LHCN-M2 (cell line): ENCODE measurements around the gene C6orf141. TPM values are rescaled to one million over a fixed set of nuclear protein-coding genes. Genes with fewer than 3 reads are reported as not detected.
A peak's percentile ranks its signal among the peaks of the same experiment; 100 is the strongest.

Experiments
- DNase-seq: peaks from one replicate; pipeline ENCODE4 v3.0.0-alpha.2; 2012; ENCODE audit warnings: low read depth
- total RNA-seq: library from RNA; depleted of rRNA; stranded (reverse); fragments of >200 nt; gene quantifications from 2 replicates; pipeline ENCODE4 v1.2.3, GENCODE V29; 2014

The C6orf141 gene
- total RNA-seq, 1 experiment from 2014 or later: 4.5 TPM

DNA sequence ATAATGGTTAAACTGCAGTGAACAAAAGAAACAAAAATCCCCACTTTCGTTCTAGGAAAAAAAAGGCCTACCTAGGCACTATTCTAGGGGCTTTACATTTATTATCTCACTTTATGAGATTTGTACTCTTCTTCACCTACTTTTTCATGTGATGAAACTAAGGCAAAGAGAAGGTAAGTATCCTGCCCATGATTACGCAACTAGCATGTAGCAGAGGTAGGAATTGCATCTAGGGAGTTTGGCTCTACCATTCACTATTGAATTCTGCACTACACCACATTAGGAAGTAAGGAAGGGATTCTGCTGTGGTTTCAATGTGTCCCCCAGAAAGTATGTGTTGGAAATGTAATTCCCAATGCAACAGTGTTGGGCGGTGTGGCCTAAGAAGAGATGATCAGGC is 11.4 kb upstream of the C6orf141 start:
- no peak for DNase-seq

DNA sequence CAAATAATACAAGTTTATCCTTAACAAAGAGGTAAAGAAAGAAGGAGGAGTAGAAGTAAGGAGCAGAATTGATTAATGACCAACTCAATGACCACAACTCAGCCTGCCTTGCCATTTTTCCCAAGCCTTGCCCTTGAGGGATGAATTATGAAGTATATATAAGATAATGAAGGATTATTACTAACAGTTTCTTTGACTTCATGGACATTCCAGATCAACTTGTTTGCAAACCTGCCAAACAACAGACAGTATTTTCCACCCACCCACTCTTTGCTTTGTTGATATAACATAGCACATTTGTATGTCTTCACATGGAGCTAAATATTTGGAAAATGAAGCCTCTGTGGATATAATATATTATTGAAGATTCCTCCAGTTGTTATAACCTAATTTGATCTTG is 9.9 kb upstream of the C6orf141 start:
- DNase-seq: no peak

GRCh38 chr6:49541210-49541724 is 9.2 kb upstream of the C6orf141 start:
- DNase-seq: peak; percentile 90

- DNase-seq: peak; percentile 26
Observed at GRCh38 chr6:49541936-49542335, 8.5 kb upstream of the C6orf141 start.

DNA sequence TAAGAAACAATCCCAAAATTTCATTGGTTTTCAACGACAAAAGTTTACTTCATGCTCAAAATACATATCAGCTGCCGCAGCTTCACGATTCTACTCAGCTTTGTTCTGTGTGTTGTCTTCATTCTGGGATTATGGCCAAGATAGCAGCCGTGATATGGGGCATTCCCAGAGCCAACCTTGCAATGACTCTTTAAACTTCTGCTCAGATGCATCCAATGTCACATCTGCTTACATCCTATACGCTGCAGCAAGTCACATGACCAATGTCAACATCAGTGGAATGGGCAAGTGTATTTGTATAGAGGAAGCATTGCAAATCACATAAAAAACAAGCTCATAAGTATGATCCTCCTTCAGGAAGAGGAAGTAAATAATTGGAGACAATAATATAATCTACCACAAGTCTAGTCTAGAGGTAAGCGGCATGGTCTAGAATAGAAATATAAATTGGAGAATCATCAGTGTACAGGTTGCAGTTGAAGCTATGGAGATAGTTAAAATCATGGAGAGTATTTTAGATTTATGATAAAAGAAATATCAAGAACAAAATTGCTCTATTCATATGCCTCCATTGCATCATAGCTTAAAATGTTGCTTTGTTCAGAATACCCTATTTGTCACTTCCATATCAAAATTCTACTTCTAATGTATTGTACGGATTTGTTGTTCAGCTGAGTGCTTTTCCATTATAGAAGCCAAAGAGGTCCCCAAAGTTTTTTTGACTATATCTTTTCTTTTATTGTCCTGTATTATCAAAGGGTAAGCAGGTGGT is 7.2 kb upstream of the C6orf141 start:
- DNase-seq: peak; percentile 19

DNA sequence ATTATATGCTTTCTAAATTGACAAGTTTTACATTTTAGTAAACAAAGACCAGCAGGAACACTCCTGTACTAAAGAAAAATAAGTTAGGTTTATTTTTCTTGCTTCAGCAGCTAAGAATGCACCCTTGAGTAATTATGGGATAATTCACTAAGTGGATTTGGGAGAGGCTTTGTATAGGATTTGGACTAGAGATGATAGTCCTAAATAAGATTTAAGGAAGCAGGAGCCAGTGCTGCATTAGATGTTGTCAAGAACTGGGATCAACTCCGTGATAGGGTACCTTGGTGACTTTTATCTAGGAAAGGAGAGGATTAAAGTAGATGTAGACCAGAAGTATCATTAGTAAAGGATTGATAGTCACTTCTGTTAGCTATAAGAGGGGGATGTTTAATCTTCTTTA is 4.1 kb upstream of the C6orf141 start:
- DNase-seq: no peak

DNA sequence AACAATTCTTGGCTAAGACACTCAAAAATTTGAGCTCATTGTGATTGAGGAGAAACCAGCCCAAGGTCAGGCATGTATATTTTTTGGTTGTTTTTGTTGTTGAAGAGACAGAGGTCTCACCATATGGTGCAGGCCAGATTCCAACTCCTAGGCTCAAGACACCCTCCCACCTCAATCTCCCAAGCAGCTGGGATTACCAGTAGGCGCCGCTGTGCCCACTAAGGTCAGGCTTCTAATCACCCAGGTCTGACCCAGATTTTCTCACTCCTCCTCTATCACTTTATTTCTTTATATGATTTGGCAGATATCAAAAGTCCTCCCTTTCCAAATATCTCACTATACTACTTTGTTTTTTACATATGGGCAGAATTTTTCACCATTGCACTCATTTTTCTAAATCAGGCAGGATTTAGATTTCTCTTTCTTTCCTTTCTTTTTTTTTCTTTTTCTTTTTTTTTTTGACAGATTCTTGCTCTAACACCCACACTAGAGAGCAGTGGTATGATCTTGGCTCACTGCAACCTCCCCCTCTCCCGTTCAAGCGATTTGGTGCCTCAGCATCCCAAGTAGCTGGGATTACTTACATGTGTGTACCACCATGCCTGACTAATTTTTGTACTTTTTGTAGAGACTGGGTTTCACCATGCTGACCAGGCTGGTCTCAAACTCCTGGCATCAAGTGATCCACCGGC is 1.7 kb upstream of the C6orf141 start:
- DNase-seq: no peak

DNA sequence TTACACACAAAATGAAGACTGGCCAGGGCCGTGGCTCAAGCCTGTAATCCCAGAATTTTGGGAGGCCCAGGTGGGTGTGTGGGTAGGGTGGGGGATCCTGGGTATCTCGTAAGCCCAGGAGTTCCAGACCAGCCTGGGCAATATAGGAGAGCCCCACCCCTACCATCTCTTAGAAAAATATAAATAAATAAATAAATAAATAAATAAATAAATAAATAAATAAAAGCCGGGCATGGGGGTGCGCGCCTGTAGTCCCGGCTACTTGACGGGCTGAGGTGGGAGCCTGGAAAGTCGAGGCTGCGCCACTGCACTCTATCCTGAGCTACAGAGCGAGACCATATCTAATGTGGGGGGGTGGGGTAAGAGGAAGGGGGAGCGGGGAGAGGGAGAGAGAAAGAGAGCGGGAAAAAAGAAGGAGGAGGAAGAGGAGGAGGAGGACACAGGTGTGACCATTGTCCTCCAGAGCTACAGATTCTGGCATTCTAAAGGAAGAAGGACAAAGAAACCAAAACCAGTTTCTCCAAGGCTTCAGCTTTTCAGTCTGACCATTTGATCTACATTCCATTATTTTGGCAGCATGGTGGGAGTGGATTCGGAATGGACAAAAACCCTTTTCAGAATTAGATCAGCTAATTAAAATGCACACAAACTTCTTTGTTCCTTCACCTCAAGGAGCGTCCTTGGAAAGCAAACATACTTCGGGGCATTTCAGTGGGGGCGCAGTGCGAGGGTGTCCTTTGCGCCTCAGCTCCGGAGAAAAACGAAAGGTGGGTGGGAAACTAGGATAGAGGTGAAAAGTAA is 577 bp upstream of the C6orf141 start:
- no peak for DNase-seq

GRCh38 chr6:49551078-49551865 is 804 bp downstream of the C6orf141 start:
- DNase-seq: peak; percentile 16

GRCh38 chr6:49551866-49552129 is 1.3 kb downstream of the C6orf141 start:
- no peak for DNase-seq

DNA sequence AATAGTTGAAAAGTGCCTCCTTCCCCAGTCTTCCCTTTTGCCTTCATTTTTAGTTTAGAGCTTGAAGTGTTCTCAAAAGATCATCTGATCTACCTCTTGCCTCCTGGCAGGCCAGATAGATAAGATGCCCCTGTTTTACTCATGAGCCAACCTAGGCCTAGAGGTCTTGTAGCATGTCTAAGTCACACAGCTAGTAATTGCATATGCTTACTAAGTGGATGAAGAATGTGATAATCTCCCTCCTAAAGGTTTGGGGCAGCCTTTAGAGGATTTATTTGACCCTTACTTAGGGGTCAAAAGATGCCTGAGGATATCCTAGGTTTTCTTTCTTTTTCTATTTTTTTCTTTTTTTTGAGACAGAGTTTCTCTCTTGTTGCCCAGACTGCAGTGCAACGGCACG is 2.1 kb downstream of the C6orf141 start:
- no peak for DNase-seq

- DNase-seq: peak; percentile 63
Observed at GRCh38 chr6:49553384-49553783, 2.9 kb downstream of the C6orf141 start.

- no peak for DNase-seq
Observed at GRCh38 chr6:49555951-49556350, 5.5 kb downstream of the C6orf141 start.

DNA sequence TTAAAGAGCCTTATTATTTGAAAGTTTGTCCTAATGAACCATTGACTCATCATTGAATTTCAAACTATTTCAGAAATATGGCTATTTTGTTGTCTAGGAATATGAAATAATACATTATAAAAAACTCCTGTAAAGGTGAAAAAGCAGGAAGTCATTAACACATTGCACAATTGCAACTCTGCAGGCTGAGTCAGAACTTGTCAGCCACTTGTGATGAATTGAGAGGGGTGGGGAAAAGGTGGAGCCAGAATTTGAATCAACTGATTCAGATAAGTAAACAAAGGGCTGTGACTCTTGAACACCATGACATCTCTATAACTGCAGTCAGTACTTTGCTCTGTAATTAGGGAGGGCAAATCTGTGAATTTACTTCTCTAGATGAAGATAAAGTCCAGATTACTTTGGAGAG is 6.0 kb downstream of the C6orf141 start:
- DNase-seq: peak; percentile 81

GRCh38 chr6:49557177-49557576 is 6.7 kb downstream of the C6orf141 start:
- DNase-seq: no peak

GRCh38 chr6:49558238-49558637 is 7.8 kb downstream of the C6orf141 start:
- no peak for DNase-seq

GRCh38 chr6:49563006-49563886 is 12.8 kb downstream of the C6orf141 start:
- DNase-seq: peak; percentile 80

DNA sequence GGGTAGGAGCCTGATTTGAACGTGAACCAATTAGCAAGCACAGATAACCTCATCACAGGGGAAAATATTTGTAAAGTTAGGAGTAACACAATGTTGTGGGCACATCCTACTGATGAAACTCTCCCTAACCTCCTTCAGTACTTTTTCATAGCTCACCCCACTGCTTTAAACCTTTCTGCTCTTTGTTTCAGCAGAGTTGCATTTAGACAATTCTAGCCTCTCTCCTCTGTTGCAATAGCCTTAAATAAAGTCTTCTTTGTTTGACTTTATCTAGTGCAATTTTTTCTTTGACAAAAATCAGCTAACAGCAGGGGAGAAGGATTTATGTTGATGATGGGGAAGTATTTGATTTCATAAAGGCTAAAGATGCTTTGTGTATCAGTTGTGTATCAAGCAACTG is 14.1 kb downstream of the C6orf141 start:
- no peak for DNase-seq

DNA sequence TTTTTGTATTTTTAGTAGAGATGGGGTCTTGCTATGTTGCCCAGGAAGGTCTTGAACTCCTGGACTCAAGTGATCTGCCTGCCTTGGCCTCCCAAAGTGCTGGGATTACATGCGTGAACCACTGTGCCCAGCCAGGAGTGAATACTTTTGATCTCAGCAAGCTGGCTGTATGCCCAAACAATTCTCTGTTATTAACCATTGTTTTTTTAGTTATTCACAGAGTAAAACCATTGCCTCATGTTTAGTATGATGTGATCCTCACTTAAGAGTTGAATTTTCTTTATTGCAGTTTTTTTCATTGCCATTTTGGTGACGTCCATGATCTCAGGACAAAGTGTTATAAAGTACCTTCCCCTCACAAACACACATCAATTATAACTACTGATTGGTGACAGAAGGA is 14.8 kb downstream of the C6orf141 start:
- no peak for DNase-seq

DNA sequence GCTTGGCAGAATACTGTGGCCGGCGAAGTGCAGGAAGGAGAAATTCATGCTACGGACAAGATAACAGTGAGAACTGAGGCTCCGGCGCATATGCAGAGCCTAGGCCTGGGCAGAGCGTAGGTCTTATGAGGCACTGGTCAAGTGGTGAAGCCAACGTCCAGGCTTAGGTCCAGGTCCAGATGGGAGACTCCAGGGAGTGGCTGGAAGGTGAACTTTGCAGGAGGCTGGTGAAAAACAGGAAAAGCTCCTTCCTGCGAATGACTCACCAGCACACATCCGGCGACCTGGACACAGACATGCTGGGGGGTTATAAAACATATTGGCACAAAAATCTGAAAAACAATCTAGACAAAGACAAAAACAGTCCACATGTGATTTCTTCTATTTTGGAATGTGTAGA is 15.4 kb downstream of the C6orf141 start:
- no peak for DNase-seq
